Tibial artery (tissue), 4 donors: ENCODE measurements around the gene SCML2.

Source experiments
- DNase-seq, 2 donors: peaks; one replicate each; pipeline ENCODE4 v3.0.0-alpha.2; 2019
- H3K27ac ChIP-seq, 2 donors: fragments of 200-600 bp; sonication (generic) in 1 of 2; 1 replicate in 1 of 2; 2 replicates in 1 of 2; pipeline ENCODE4 v1.5.1; 2018 to 2019; ENCODE audit warnings: mild to moderate bottlenecking in 1 of 2
- H3K27me3 ChIP-seq, 2 donors: fragments of 200-600 bp; sonication (generic) in 1 of 2; one replicate each; pipeline versions ENCODE4 v1.5.1 to v1.6.0; 2016 to 2019
- H3K36me3 ChIP-seq, 3 donors: fragments of 200-600 bp; sonication (generic) in 2 of 3; one replicate each; pipeline ENCODE4 v1.5.1; 2016 to 2019; ENCODE audit warnings: mild to moderate bottlenecking in 2 of 3
- H3K4me1 ChIP-seq, 4 donors: fragments of 200-600 bp; sonication (generic) in 2 of 4; 1 replicate in 3 of 4; 2 replicates in 1 of 4; pipeline ENCODE4 v1.5.1; 2016 to 2019
- H3K4me3 ChIP-seq, 2 donors: fragments of 200-600 bp; sonication (generic) in 1 of 2; 1 replicate in 1 of 2; 2 replicates in 1 of 2; pipeline ENCODE4 v1.5.1; 2018 to 2019; ENCODE audit warnings: mild to moderate bottlenecking in 2 of 2
- H3K9me3 ChIP-seq, 3 donors: fragments of 200-600 bp; sonication (generic) in 1 of 3; one replicate each; pipeline ENCODE4 v1.5.1; 2016 to 2019
- intact Hi-C: fragments of 100-400 bp; cut with DNase I; formaldehyde crosslinking; loops from one replicate; pipeline ENCODE4 v1.15.0; 2023; ENCODE audit warnings: low total_unique reads
- TF ChIP-seq, protein P1 (sequence below), 2 experiments: fragments of 200-600 bp in 1 of 2; fragments of 450-650 bp in 1 of 2; IDR thresholded peaks; one replicate each; pipeline ENCODE4 v1.5.1; 2017 to 2019; ENCODE audit warnings: antibody characterized with exemption in 2 of 2, mild to moderate bottlenecking in 1 of 2, moderate library complexity in 1 of 2

SCML2 gene

DNA sequence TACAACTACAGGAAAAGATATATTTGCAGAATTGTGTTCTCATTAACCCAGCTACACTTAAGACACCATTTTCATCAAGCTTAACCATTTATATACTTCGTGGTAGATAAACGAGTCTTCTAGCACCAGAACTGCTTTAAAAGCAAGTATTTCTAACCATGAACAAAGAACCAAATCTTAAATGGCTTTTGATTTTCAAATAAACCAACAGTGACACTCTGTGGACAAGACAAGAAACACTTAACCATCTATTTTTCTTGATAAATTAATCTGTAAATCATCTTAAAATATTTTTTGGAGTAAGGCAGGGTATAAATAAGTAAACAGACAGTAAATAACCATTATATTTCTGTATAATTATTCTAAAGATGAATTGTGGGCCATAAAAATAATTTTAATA is 144.0 kb downstream of the SCML2 start:
- Histone ChIP-seq H3K4me1 (no peaks in the 10 kb centered on the region), H3K36me3 (no peaks in the 10 kb centered on the region), H3K27ac (no peak overlapping the region), H3K4me3 (no peak overlapping the region), H3K9me3 (no peaks in the 10 kb centered on the region), H3K27me3 (no peaks in the 10 kb centered on the region)
- intact Hi-C loops: no loop called here
- DNase-seq: no peak
- TF ChIP-seq, protein P1, sequence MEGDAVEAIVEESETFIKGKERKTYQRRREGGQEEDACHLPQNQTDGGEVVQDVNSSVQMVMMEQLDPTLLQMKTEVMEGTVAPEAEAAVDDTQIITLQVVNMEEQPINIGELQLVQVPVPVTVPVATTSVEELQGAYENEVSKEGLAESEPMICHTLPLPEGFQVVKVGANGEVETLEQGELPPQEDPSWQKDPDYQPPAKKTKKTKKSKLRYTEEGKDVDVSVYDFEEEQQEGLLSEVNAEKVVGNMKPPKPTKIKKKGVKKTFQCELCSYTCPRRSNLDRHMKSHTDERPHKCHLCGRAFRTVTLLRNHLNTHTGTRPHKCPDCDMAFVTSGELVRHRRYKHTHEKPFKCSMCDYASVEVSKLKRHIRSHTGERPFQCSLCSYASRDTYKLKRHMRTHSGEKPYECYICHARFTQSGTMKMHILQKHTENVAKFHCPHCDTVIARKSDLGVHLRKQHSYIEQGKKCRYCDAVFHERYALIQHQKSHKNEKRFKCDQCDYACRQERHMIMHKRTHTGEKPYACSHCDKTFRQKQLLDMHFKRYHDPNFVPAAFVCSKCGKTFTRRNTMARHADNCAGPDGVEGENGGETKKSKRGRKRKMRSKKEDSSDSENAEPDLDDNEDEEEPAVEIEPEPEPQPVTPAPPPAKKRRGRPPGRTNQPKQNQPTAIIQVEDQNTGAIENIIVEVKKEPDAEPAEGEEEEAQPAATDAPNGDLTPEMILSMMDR (IDR thresholded peaks at IDR 0.05): peak; percentile 15 to 23

DNA sequence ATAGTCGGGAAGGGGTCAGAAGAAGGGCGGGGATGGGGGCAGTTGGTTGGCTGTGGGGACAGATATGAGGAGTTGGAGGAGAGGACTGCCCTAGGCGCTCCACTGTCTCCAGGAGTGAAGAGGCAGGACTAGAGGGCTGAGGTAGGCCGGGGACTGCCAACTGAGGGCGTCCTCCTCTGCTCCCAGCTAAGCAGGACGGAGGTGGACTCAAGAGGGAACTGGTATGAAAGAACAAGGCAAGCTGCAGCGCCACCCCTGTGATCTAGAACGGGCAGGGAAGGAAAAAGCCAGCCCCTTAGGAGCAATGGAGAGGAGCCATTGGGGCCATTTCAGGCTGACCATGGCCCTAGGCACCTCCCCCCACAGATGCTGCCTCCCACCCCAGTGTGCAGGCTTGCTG is 147.8 kb downstream of the SCML2 start:
- H3K4me3 ChIP-seq: no peak overlapping the region
- no peak for DNase-seq
- no peaks in the 10 kb centered on the region for H3K4me1 ChIP-seq
- H3K27ac ChIP-seq: no peak overlapping the region
- TF ChIP-seq, protein P1 (IDR thresholded peaks at IDR 0.05): no peak
- H3K27me3 ChIP-seq: no peaks in the 10 kb centered on the region
- intact Hi-C loops: no loop called here
- H3K36me3 ChIP-seq: no peaks in the 10 kb centered on the region
- no peaks in the 10 kb centered on the region for H3K9me3 ChIP-seq

DNA sequence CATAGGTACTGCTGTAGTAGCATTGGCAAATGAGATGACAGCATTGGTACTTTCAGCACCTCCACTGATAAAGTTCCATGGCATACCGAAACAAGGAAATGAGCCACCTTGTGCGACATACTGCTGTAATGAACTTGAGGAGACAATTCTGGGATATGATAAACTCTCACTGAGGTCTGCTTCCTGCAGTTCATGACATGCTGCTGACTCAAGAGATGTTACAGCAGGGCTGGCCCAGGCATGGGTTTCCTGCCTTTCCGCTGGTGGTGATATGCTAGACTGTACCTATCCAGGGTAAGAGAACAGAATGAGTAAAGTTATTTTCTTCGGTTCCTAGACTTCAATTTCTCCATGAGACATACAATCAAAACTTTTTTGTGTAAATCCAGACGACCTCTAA is 150.9 kb downstream of the SCML2 start:
- intact Hi-C loops: no loop called here
- Histone ChIP-seq H3K9me3 (no peaks in the 10 kb centered on the region), H3K27ac (no peak overlapping the region), H3K4me3 (no peak overlapping the region), H3K27me3 (no peaks in the 10 kb centered on the region), H3K36me3 (no peaks in the 10 kb centered on the region), H3K4me1 (no peaks in the 10 kb centered on the region)
- DNase-seq: no peak
- TF ChIP-seq, protein P1 (IDR thresholded peaks at IDR 0.05): no peak

DNA sequence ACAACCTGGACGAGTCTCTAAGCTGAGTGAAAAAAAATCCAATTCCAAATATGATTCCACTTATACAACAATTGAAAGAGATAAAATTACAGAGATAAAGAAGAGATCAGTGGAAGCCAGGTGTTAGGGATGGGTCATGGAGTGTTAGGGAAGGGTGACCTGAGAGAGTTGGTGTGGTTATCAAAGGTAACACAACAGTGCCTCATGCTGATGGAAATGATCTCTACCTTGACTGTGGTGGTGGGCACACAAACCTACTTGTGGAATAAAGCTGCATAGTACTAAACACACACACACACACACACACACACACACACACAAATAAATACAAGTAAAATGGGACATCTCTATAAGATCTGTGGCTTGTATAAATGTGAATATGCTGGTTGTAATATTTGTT is 159.8 kb downstream of the SCML2 start:
- Histone ChIP-seq H3K4me3 (no peak overlapping the region), H3K27ac (no peak overlapping the region), H3K9me3 (no peaks in the 10 kb centered on the region), H3K27me3 (no peaks in the 10 kb centered on the region), H3K36me3 (no peaks in the 10 kb centered on the region), H3K4me1 (no peaks in the 10 kb centered on the region)
- TF ChIP-seq, protein P1 (IDR thresholded peaks at IDR 0.05): no peak
- intact Hi-C loops: no loop called here
- DNase-seq: no peak
